Activated naive CD4-positive, alpha-beta T cell treated with Interleukin-2 at 50 U/mL for 16 hours (primary cell): ENCODE data around the gene SIN3A.

ENCODE experiments used
- DNase-seq: peaks from one replicate; pipeline ENCODE4 v3.0.0-alpha.2; 2020

Gene SIN3A

DNA sequence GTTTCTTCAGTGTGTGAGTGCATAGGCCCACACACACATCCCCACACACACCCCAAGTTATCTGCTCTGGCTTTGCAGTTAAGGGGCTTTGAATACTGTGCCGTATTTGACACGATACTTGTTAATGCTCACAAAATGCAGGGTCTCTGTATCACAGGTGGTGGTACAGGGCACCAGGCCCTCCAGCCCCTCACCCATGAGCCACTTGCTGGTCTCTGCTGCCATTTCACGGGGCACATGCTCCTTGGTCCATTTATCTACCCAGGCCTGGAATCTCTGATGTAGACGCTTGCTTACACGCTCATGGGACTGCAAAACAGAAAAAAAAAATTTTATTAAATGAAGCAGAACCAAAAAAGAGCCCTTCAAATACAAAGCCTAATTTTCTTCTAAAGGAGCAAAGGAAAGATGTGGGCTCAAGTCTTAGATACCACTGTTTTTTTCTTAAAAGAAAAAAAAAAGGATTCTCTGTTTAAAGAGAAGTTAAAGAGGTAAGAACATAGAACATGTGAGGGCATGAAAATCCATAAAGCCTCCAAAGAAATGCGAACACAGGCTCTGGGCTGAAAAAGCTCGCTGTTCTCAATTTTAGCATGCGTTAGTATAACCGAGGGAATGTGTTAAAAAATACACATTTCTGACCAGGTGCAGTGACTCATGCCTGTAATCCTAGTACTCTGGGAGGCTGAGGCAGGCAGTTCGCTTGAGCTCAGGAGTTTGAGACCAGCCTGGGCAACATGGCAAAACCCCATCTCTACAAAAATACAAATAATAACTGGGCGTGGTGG, 79.4 kb downstream of the SIN3A start:
- no peak for DNase-seq

DNA sequence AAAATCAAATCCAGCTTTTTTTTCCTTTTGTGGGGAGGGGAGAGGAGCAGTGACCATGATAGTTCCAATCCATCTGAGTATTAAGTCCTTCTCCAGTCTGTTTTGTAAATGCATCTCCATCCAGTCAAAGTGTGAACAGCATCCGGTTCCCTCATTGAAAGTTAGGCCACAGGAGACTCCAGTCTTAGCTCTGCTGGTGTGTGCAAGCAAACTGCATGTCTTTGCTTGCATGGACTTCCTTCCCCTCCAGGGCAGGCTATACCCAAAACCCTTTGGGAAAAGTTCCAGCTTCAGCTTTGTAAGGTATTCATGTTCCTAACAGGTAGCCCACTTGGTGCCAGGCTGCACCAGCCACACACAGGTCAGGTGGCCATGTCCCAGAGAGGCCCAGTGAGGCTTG, 80.0 kb downstream of the SIN3A start:
- DNase-seq = no peak

DNA sequence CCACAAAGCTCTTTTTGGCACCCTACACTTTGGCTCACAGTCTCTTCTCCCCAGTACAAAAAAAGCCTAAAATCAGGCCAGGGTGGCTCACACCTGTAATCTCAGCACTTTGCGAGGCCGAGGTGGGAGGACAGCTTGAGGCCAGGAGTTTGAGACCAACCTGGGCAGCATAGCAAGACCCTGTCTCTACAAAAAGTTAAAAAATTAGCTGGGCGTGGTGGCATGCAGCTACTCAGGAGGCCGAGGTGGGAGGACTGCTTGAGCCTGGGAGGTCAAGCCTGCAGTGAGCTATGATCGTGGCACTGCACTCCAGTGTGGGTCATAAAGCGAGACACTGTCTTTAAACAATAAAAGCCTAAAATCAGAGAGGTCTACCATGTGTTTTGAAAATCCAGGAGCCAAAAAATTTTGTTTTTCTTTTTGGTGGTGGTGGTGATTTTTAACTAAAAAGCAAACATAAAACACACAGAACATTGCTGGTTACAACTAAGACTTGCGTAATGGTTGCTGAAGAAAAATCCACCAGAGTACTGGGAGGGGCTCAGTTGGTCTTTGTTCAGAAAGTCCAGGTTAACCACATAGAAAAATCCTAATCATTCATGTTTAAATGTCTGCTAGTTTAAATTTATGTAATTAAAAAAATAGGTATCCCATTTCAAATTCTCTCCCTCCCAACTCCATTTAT, 81.5 kb downstream of the SIN3A start:
- DNase-seq = no peak

DNA sequence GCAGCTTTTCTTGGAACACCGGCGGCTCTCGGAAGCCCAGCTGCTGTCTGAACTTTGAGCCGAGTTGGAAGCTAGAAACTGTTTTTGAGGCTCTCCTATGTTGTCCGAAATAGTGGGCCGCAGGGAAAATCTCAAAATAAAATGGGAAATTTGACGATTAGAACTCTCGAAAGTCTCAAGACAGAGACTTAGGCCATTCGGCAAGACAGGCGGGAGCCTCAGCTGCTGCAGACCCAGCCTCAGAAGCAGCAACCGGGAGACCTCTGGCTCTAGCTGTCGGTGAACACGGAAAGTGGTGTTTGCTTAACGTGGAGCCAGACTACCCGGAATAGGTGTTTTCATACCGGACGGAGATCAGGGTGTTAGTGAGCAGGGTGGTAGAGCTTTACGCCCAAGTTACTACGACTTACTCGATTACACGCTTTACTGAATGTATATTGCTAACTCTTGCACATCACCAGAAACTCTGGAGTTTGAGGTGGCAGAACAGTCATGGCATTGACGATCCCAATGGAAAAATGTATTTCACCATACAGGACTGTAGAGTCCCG, 82.7 kb downstream of the SIN3A start:
- DNase-seq = no peak

DNA sequence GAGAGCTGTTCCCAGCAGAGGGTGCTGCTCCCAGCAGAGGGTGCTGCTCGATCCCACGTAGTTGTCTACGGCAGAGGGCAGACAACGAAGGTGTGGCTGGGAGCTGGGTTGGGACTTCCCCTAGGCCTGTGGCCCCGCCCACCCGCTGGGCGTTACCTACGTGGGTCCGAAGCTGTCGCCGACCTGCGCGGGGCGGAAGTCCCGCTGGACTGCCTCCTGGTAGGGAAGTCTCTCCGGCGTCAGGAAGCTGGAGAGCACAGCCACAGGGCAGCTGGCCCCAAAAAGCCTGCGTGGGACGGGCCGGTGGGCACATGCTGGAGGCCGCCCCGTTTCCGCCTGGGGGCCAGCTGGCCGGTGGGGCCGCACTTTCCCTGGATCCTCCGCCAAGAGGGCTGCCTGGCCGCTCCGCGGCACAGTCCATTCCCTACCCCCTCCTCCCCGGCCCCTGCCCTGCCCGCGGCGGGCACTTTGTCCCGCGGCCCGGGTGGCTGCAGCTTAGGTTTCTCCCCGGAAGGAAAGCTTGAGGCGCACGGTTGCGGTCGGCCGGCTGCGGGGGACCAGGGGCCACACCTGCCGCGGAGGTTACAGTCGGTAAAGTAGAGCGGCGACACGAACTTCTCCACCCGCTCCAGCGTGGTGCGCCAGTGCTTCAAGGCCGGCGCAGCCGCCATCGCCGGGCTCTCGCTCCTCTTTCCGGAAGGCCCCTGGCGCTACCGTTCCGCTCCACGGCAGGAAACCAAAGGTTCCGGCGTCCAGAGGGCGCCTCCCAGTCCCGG, 83.4 kb downstream of the SIN3A start, which contains the start of gene MAN2C1:
MAN2C1 (minus strand) TSS at position 695 of the 776 bp plus-strand sequence; CDS start at position 671, 24 bp downstream.
- DNase-seq = peak; percentile 94

- no peak for DNase-seq
Observed at GRCh38 chr15:75367406-75367912, 84.0 kb downstream of the SIN3A start.

DNA sequence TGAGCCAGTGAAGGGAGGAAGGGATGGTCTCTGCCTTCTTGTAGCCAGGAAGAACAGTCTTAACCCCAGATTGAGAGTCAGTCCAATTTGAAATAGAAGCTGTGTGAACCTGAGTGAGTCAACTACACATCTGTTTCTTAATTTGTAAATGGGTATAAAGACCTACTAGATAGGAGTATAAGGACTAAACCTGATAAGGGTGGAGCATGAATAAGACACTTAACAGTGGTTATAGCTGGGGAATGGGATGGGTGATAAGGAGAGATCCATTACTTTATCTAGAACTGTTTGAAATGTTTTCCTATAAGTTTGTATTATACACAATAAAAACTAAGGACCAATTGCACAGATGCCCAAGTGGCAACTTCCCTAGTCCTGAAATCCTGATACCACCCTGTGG, 84.5 kb downstream of the SIN3A start:
- no peak for DNase-seq

DNA sequence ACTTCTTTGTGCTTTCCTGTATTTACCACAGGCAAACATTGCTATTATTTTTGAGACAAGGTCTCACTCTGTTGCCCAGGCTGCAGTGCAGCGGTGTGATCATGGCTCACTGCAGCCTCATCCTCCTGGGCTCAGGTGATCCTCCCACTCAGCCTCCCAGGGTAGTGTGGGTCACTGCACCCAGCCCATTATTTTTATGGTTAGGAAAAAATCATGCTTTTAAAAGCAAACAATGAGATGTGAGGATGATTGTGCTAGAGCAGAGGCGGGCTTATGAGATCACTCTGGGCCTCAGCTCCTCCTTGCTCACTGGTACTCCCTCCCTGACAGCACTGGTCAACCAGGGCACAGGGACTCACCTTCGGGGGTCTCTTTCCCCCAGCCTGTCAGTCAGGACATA, 85.3 kb downstream of the SIN3A start:
- no peak for DNase-seq

DNA sequence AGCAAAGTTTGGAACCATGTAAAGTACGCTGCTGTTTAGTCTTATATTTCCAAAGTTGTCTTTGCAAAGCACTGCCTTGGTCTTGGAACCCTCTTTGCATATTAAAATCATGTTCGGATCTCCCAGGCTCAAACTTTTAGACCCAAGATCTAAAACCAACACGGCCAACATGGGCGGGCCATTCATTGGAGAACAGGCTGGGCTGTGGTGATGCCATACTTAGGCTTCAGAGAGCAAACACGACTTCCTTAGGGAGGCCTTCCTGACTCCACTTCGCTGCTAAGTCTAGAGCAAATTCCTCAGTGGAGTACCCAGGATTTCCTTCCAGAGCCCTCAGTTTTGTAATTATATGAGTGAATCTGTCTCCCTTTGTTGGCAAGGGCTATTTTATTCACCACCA, 86.6 kb downstream of the SIN3A start:
- DNase-seq = no peak

GRCh38 chr15:75363786-75364185, 87.7 kb downstream of the SIN3A start:
- DNase-seq = no peak

DNA sequence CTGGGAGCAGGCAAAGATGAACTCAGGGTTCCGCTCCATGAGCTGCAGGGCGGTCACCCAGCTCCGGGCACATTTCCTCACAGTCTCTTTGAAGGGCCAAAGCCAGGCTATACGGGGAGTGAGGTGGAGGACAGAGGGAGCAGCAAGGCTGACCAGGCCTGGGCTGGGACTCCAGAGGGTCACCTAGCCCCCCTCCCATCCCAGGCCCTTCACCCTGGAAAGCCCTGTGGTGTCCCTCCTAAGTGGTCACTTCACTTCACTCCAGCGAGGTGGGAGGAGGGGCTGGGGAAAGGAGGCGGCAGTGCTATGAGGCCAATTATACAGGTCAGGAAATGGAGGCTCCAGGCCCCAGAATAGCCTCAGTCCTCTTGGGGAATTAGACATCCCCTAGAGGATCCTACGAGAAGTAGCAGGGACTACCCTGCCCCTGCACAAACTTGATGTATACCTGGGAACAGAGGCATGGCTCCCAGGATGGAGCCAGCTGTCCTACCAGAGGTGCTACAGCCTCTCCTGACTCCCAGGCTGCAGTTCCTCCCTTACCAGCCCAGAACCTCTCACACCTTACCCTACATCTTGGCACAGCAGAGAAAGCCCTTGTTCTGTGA, 88.7 kb downstream of the SIN3A start:
- DNase-seq = no peak

GRCh38 chr15:75361989-75362641, 89.4 kb downstream of the SIN3A start:
- no peak for DNase-seq

DNA sequence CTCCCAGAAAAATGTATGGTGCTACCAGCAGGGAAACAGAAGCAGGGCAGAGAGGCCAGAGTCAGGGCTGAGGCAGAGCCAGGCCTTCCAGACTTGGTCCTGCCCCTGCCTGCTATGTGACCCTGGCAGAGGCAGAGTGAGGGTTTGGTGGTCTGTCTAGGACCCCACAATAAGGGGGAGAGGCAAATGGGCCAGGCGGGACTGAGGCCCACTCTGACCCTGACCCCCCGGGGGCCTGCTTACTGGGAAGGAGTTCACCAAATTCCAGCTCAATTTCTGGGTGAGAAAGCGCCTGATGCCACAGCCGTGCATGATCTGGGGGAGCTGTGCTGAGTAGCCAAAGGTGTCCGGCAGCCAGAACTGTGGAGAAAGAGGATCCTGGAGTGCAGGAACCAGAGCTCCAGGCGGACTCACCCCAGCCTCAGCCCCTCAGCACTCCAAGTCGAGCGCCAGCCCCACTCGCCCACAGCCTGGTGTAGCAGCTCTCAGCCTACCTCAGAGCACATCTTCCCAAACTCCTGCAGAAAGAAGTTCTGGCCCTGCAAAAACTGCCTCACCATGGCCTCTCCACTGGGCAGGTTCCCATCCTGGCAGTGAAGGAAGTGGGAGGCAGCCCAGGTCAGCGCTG, 90.0 kb downstream of the SIN3A start:
- no peak for DNase-seq

DNA sequence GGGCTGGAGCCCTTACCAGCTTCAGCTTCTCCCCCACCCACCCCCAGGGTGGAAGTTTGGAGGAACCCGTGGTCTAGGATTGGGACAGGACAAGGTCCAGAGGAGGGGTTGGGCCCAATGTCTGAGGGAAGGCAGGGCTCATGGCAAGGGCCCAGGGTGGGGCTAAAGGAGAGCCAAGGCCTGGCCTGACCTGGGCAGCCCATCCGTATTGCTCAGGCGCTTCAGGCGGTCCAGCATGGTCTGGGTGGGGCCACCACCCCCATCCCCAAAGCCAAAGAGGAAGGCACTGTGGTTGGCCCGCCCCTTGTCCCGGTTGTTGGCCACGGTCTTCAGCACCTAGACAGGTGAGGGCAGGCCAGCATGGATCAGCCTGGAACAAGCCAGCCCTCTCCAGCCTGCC, 90.6 kb downstream of the SIN3A start:
- no peak for DNase-seq

DNA sequence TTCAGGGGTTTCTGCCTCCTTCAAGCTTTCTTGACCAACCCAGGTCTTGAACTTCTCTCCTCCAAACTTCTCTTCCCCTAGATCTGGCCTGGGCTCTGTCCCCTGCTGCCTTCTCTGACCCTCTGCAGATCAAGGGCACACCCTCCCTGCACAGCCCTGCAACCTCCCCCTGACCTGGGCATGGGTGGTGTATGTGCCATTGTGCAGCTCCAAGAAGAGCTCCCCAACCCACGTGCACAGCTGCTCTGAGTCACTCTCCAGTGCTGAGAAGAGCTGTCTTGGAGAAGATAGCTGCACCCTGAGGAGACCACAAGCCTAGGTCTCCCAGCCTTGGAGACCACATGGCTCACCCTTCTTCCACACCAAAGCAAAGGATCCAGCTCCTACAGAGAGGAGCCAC, 91.1 kb downstream of the SIN3A start:
- DNase-seq = no peak

DNA sequence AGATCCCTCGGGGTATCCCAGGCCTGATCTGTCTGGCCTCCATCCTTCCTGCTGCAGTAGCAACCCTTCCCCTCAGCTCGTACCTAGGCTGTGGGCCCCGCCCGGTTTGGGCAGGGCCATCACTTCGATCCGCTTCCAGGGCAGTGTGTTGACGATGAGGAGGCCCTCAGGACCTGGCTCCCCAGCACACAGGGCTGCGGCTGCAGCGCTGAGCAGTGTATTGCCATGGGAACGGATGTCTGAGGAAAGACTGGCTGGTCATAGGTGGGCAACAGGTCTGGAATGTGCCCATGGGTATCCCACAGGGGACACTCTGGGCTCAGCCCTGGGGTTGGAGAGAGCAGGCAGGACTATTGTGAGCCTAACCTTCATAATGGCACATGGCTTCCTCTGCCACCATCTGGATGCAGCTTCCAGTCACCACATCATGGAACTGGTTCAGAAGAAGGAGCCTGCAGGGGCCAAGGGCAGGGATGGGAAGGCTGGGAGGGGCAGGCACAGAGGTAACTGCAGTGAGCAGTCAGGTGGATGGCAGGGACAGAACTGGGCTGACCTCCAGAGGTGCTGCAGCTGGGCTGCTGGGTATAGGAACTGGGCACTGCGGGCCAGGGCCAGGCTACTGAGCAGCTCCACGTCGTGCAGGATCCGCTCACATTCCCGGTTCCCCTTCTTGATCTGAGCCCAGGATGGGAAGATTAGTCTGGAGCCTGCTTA, 91.8 kb downstream of the SIN3A start:
- no peak for DNase-seq

GRCh38 chr15:75358771-75359536, 92.5 kb downstream of the SIN3A start:
- DNase-seq = no peak

- DNase-seq = no peak
Observed at GRCh38 chr15:75357976-75358673, 93.4 kb downstream of the SIN3A start.

DNA sequence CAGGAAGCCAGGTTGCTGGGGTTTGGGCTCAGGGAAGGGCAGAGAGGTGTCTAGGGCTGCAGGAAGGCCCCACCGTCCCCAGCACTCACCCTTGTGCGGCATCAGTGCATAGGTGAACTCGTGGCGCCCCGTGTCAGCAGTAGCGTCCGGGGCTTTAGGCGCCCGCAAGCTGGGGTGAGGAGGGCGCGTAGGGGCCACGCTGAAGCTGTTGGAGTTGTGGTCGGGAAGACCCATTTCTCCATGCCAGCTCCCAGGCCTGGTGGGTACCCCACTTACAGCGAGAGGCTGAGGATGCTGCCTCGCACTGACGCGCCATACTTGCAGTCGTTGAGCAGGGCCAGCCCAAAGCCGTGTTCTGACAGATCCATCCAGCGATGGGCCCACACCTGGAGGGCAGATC, 95.0 kb downstream of the SIN3A start:
- DNase-seq = no peak

- no peak for DNase-seq
Observed at GRCh38 chr15:75356006-75356405, 95.5 kb downstream of the SIN3A start.
